ENCODE results near the gene MOCS2.

The MOCS2 gene

DNA sequence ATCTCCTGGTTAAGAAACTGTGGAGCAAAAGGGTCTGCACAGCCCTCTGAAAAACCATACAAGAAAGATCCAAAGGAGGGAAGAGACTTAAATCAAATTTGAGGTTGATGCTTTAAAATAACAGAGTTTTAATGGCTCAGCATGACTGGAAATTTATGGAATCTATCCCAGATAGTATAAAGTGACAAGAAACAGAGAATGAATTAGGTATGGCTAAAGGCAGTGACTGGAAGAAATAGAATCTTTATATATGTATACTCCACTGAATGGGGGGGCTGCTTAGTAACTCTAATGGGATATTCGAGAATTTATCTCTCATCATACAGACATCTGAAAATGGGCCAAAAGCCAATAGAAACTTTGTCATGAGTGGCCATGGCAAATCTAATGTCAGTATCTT is 17.6 kb upstream of the MOCS2 start:
- Histone ChIP-seq H3K18ac (ENCODE audit: low read length) (no peak overlapping the region), H4K5ac (ENCODE audit: low read length) (no peak overlapping the region), H3K4me1 (ENCODE audit: control insufficient read depth, low read depth, low read length) (no peaks in the 10 kb centered on the region), H3K79me2 (ENCODE audit: control insufficient read depth, insufficient read depth, low read length) (no peaks in the 10 kb centered on the region), H3K36me3 (ENCODE audit: control insufficient read depth, insufficient read depth, low read length) (no peaks in the 10 kb centered on the region), H2BK5ac (ENCODE audit: low read length) (no peak overlapping the region), H3K56ac (ENCODE audit: low read length) (no peak overlapping the region), H2AK5ac (ENCODE audit: low read length) (no peak overlapping the region), H3K27me3 (ENCODE audit: insufficient read depth, low read length, poor library complexity) (no peaks in the 10 kb centered on the region), H3K9ac (ENCODE audit: low read length) (no peak overlapping the region), H3K4me2 (ENCODE audit: low read length) (no peak overlapping the region), H3K4ac (ENCODE audit: low read depth, low read length) (no peak overlapping the region), H3K23ac (ENCODE audit: low read length) (no peak overlapping the region), H4K8ac (ENCODE audit: low read depth, low read length) (no peak overlapping the region), H2BK120ac (ENCODE audit: low read depth, low read length) (no peak overlapping the region), H3K4me3 (ENCODE audit: low read length) (no peak overlapping the region), H3K27ac (ENCODE audit: low read depth, low read length) (no peak overlapping the region), H3K79me1 (ENCODE audit: low read length) (no peaks in the 10 kb centered on the region), H2BK15ac (replicated peaks; ENCODE audit: low read depth) (no peak overlapping the region)
- no peak for DNase-seq
- WGBS (ENCODE audit: extremely low coverage, insufficient coverage, low lambda C conversion rate), result no CpG with 5 or more reads among the region's 1 CpG

DNA sequence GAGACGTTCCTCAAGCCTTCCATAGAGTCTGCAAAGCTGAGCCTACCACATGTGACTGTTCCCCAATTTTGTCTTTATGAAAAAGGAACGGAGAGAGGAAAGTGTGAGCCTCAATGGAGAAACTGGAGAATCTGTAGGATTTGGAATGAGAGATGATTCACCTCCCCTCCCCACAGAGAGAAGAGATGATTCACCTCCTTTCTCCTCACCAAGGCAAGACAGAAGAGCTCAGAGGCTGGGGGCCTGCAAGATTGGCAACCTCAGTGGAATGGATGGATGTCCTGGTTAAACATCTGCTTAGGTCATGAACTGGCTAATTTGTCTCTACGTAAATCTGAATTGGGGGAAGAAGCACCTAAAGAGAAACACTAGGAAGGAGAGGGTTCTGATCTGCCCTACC is 17.0 kb upstream of the MOCS2 start:
- Histone ChIP-seq H3K9ac (ENCODE audit: low read length) (no peak overlapping the region), H3K23ac (ENCODE audit: low read length) (no peak overlapping the region), H3K27ac (ENCODE audit: low read depth, low read length) (no peak overlapping the region), H4K8ac (ENCODE audit: low read depth, low read length) (no peak overlapping the region), H2AK5ac (ENCODE audit: low read length) (no peak overlapping the region), H3K36me3 (ENCODE audit: control insufficient read depth, insufficient read depth, low read length) (no peaks in the 10 kb centered on the region), H3K4ac (ENCODE audit: low read depth, low read length) (no peak overlapping the region), H3K4me3 (ENCODE audit: low read length) (no peak overlapping the region), H3K27me3 (ENCODE audit: insufficient read depth, low read length, poor library complexity) (no peaks in the 10 kb centered on the region), H3K4me2 (ENCODE audit: low read length) (no peak overlapping the region), H4K5ac (ENCODE audit: low read length) (no peak overlapping the region), H2BK15ac (replicated peaks; ENCODE audit: low read depth) (no peak overlapping the region), H2BK120ac (ENCODE audit: low read depth, low read length) (no peak overlapping the region), H3K56ac (ENCODE audit: low read length) (no peak overlapping the region), H2BK5ac (ENCODE audit: low read length) (no peak overlapping the region), H3K79me2 (ENCODE audit: control insufficient read depth, insufficient read depth, low read length) (no peaks in the 10 kb centered on the region), H3K79me1 (ENCODE audit: low read length) (no peaks in the 10 kb centered on the region), H3K4me1 (ENCODE audit: control insufficient read depth, low read depth, low read length) (no peaks in the 10 kb centered on the region), H3K18ac (ENCODE audit: low read length) (no peak overlapping the region)
- DNase-seq, result no peak
- WGBS (ENCODE audit: extremely low coverage, insufficient coverage, low lambda C conversion rate), result no CpG with 5 or more reads among the region's 3 CpGs

DNA sequence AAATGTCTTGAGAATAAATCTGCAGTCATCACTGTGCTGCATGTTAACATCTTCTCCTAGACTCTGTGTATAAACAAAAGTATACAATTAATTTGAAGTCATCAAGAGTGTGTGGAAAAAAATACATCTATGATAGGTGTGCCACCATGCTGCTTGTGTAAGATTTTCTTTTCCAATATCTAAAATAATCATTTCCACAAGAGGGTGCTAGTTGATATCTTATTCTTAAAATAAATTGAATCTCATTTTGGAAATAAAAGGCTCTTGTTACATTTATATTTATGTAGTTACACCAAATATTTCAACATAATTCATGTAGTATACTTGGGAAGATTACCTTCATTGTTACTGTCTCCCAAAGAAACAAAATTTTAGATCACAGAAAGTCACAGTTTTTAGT is 14.1 kb upstream of the MOCS2 start:
- Histone ChIP-seq H3K79me2 (ENCODE audit: control insufficient read depth, insufficient read depth, low read length) (no peaks in the 10 kb centered on the region), H3K18ac (ENCODE audit: low read length) (no peak overlapping the region), H3K56ac (ENCODE audit: low read length) (no peak overlapping the region), H2BK120ac (ENCODE audit: low read depth, low read length) (no peak overlapping the region), H2AK5ac (ENCODE audit: low read length) (no peak overlapping the region), H3K4me1 (ENCODE audit: control insufficient read depth, low read depth, low read length) (no peaks in the 10 kb centered on the region), H3K23ac (ENCODE audit: low read length) (no peak overlapping the region), H4K8ac (ENCODE audit: low read depth, low read length) (no peak overlapping the region), H3K9ac (ENCODE audit: low read length) (no peak overlapping the region), H3K36me3 (ENCODE audit: control insufficient read depth, insufficient read depth, low read length) (no peaks in the 10 kb centered on the region), H3K4me3 (ENCODE audit: low read length) (no peak overlapping the region), H3K27me3 (ENCODE audit: insufficient read depth, low read length, poor library complexity) (no peaks in the 10 kb centered on the region), H3K27ac (ENCODE audit: low read depth, low read length) (no peak overlapping the region), H3K79me1 (ENCODE audit: low read length) (no peaks in the 10 kb centered on the region), H2BK15ac (replicated peaks; ENCODE audit: low read depth) (no peak overlapping the region), H3K4me2 (ENCODE audit: low read length) (no peak overlapping the region), H3K4ac (ENCODE audit: low read depth, low read length) (no peak overlapping the region), H2BK5ac (ENCODE audit: low read length) (no peak overlapping the region), H4K5ac (ENCODE audit: low read length) (no peak overlapping the region)
- no peak for DNase-seq

DNA sequence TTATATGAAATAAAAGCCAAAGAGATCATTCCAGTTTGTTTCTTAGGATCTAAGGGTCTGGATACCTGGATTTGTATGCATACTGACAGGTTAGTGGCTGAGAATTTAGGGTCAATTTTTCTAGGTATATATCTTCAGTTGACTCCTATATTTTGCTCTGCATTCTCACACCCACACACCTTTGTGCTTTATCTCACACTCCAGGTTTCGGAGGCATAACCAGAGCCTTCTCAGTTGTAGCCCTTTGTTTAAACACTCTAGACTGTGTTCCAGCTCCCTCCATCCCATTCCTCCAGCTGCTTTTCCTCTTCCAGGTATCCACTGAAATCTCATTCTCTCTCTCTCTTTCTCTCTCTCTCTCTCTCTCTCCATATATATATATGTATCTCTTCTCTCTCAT is 10.6 kb upstream of the MOCS2 start:
- Histone ChIP-seq H3K79me1 (ENCODE audit: low read length) (no peaks in the 10 kb centered on the region), H2BK120ac (ENCODE audit: low read depth, low read length) (no peak overlapping the region), H3K4ac (ENCODE audit: low read depth, low read length) (no peak overlapping the region), H2AK5ac (ENCODE audit: low read length) (no peak overlapping the region), H4K8ac (ENCODE audit: low read depth, low read length) (no peak overlapping the region), H3K36me3 (ENCODE audit: control insufficient read depth, insufficient read depth, low read length) (no peaks in the 10 kb centered on the region), H3K79me2 (ENCODE audit: control insufficient read depth, insufficient read depth, low read length) (no peaks in the 10 kb centered on the region), H2BK15ac (replicated peaks; ENCODE audit: low read depth) (no peak overlapping the region), H2BK5ac (ENCODE audit: low read length) (no peak overlapping the region), H3K4me1 (ENCODE audit: control insufficient read depth, low read depth, low read length) (no peaks in the 10 kb centered on the region), H4K5ac (ENCODE audit: low read length) (no peak overlapping the region), H3K4me2 (ENCODE audit: low read length) (no peak overlapping the region), H3K18ac (ENCODE audit: low read length) (no peak overlapping the region), H3K27ac (ENCODE audit: low read depth, low read length) (no peak overlapping the region), H3K27me3 (ENCODE audit: insufficient read depth, low read length, poor library complexity) (no peaks in the 10 kb centered on the region), H3K56ac (ENCODE audit: low read length) (no peak overlapping the region), H3K23ac (ENCODE audit: low read length) (no peak overlapping the region), H3K9ac (ENCODE audit: low read length) (no peak overlapping the region), H3K4me3 (ENCODE audit: low read length) (no peak overlapping the region)
- no peak for DNase-seq
- no CpG with 5 or more reads among the region's 1 CpG for WGBS (ENCODE audit: extremely low coverage, insufficient coverage, low lambda C conversion rate)

DNA sequence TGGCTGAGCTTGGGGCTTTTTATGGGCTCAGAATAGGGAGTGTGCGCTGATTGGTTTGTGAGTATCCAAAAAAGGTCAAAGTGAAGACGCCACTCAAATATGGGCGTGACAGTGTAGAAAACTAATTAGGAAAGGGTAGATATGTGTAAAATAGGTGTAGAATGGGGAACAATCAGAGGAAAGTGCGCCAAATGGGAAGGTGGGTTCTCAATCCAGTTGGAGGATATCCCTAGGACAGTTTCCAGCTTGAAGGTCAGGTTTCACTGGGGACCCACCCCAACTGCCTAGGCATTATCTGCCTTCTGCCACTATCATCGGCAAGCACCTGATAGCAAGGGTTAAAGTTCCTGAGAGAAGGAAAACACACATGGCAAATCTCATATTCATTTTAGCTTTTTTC is 9.3 kb upstream of the MOCS2 start:
- Histone ChIP-seq H3K4me2 (ENCODE audit: low read length) (no peak overlapping the region), H3K27ac (ENCODE audit: low read depth, low read length) (no peak overlapping the region), H4K8ac (ENCODE audit: low read depth, low read length) (no peak overlapping the region), H3K56ac (ENCODE audit: low read length) (no peak overlapping the region), H3K36me3 (ENCODE audit: control insufficient read depth, insufficient read depth, low read length) (no peaks in the 10 kb centered on the region), H3K4ac (ENCODE audit: low read depth, low read length) (no peak overlapping the region), H4K5ac (ENCODE audit: low read length) (no peak overlapping the region), H3K79me2 (ENCODE audit: control insufficient read depth, insufficient read depth, low read length) (no peaks in the 10 kb centered on the region), H3K18ac (ENCODE audit: low read length) (no peak overlapping the region), H3K79me1 (ENCODE audit: low read length) (no peaks in the 10 kb centered on the region), H3K23ac (ENCODE audit: low read length) (no peak overlapping the region), H3K27me3 (ENCODE audit: insufficient read depth, low read length, poor library complexity) (no peaks in the 10 kb centered on the region), H3K4me1 (ENCODE audit: control insufficient read depth, low read depth, low read length) (no peaks in the 10 kb centered on the region), H2BK15ac (replicated peaks; ENCODE audit: low read depth) (no peak overlapping the region), H2BK120ac (ENCODE audit: low read depth, low read length) (no peak overlapping the region), H3K4me3 (ENCODE audit: low read length) (no peak overlapping the region), H3K9ac (ENCODE audit: low read length) (no peak overlapping the region), H2AK5ac (ENCODE audit: low read length) (no peak overlapping the region), H2BK5ac (ENCODE audit: low read length) (no peak overlapping the region)
- DNase-seq, result no peak
- WGBS (ENCODE audit: extremely low coverage, insufficient coverage, low lambda C conversion rate), result no CpG with 5 or more reads among the region's 5 CpGs

DNA sequence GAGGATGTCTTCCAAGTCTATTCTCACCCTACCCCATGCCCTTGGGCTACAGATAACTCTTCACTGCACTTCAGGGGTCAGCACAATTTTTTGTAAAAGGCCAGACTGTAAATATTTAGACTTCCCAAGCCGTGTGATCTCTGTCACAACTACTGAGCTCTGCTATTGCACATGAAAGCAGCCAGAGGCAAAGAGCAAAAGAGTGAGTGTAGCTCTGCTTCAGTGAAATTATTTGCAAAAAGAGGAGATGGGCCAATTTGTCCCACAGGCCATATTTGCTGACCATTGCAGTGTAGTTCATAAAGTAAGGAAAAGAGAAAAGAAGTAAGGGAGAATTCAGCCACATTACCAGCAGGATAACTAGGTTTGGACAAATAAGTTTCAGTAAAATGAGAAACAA is 7.0 kb upstream of the MOCS2 start:
- no peak overlapping the region for H3K4me3 ChIP-seq (ENCODE audit: low read length)
- no peak overlapping the region for H2BK5ac ChIP-seq (ENCODE audit: low read length)
- no peak overlapping the region for H2BK120ac ChIP-seq (ENCODE audit: low read depth, low read length)
- H4K5ac ChIP-seq (ENCODE audit: low read length), result no peak overlapping the region
- no peak for DNase-seq
- H3K79me2 ChIP-seq (ENCODE audit: control insufficient read depth, insufficient read depth, low read length), result no peaks in the 10 kb centered on the region
- no peak overlapping the region for H2BK15ac ChIP-seq (replicated peaks; ENCODE audit: low read depth)
- H3K36me3 ChIP-seq (ENCODE audit: control insufficient read depth, insufficient read depth, low read length), result no peaks in the 10 kb centered on the region
- no peak overlapping the region for H3K27ac ChIP-seq (ENCODE audit: low read depth, low read length)
- no peak overlapping the region for H4K8ac ChIP-seq (ENCODE audit: low read depth, low read length)
- H3K4me1 ChIP-seq (ENCODE audit: control insufficient read depth, low read depth, low read length), result no peaks in the 10 kb centered on the region
- no peak overlapping the region for H3K23ac ChIP-seq (ENCODE audit: low read length)
- H3K27me3 ChIP-seq (ENCODE audit: insufficient read depth, low read length, poor library complexity), result no peaks in the 10 kb centered on the region
- WGBS (ENCODE audit: extremely low coverage, insufficient coverage, low lambda C conversion rate), result no CpG with 5 or more reads among the region's 1 CpG
- H3K18ac ChIP-seq (ENCODE audit: low read length), result no peak overlapping the region
- no peak overlapping the region for H2AK5ac ChIP-seq (ENCODE audit: low read length)
- H3K79me1 ChIP-seq (ENCODE audit: low read length), result no peaks in the 10 kb centered on the region
- no peak overlapping the region for H3K56ac ChIP-seq (ENCODE audit: low read length)
- no peak overlapping the region for H3K4me2 ChIP-seq (ENCODE audit: low read length)
- no peak overlapping the region for H3K9ac ChIP-seq (ENCODE audit: low read length)
- no peak overlapping the region for H3K4ac ChIP-seq (ENCODE audit: low read depth, low read length)
